Mucosa of descending colon (tissue), 3 donors: ENCODE data around the gene ASXL2. TPM values are rescaled to one million over a fixed set of nuclear protein-coding genes. Genes with fewer than 3 reads are reported as not detected.

Experiments used
- ATAC-seq: fragments of 200-7000 bp; cut with Tn5 transposase; one replicate; pipeline ENCODE4 v1.9.1; 2020; ENCODE audit warnings: mild to moderate bottlenecking, moderate library complexity
- DNase-seq, 3 donors: peaks; one replicate each; pipeline ENCODE4 v3.0.0-alpha.2; 2020
- H3K36me3 ChIP-seq: fragments of 200-600 bp; one replicate; pipeline ENCODE4 v1.8.0; 2021; ENCODE audit warnings: low read depth, mild to moderate bottlenecking
- H3K4me1 ChIP-seq: fragments of 200-600 bp; one replicate; pipeline ENCODE4 v1.8.0; 2021; ENCODE audit warnings: low read depth, mild to moderate bottlenecking
- H3K4me3 ChIP-seq: fragments of 200-600 bp; one replicate; pipeline ENCODE4 v1.8.0; 2021; ENCODE audit warnings: mild to moderate bottlenecking
- H3K9me3 ChIP-seq: fragments of 200-600 bp; one replicate; pipeline ENCODE4 v1.8.0; 2021; ENCODE audit warnings: mild to moderate bottlenecking
- CTCF ChIP-seq: fragments of 200-600 bp; IDR thresholded peaks from one replicate; pipeline ENCODE4 v1.8.0; 2022; ENCODE audit warnings: antibody characterized with exemption, mild to moderate bottlenecking
- intact Hi-C, 2 donors: fragments of 100-400 bp; cut with DNase I in 1 of 2; cut with micrococcal nuclease in 1 of 2; formaldehyde crosslinking; loops; one replicate each; pipeline versions ENCODE4 v1.11.0 to v1.11.1; 2022; cut with DNase I, micrococcal nuclease
- total RNA-seq, 3 donors: library from RNA; stranded (reverse); fragmentation: NEBNext Ultra II Directional in 2 of 3; extraction: Animal tissue kit (Norgen Biotek cat#: 25700) in 2 of 3; gene quantifications; one replicate each; pipeline versions ENCODE4 v1.2.1 to v1.2.4, GENCODE V29; 2021 to 2023
- donor health status: DM: no; HTN: no; CAD: no; lungs with moderate emphysema.
- donor health status: DM: no; HTN: no; CAD: no.
- donor health status: DM: no; HTN: yes; CAD: no.

The ASXL2 gene
- total RNA-seq, 3 donors from 2014 or later: 29.9 to 39.2 (median 33.4) TPM

GRCh38 chr2:25742501-25742900 is 135.8 kb downstream of the ASXL2 start:
- ATAC-seq (no peak), DNase-seq (no peak)
- Histone ChIP-seq H3K4me1 (no peaks in the 10 kb centered on the region), H3K4me3 (no peak overlapping the region), H3K9me3 (no peaks in the 10 kb centered on the region), H3K36me3 (no peaks in the 10 kb centered on the region)
- intact Hi-C loops: no loop called here
- no peak for TF ChIP-seq CTCF

- TF ChIP-seq CTCF: no peak
- ATAC-seq: no peak
- intact Hi-C loops: no loop called here
- no peak for DNase-seq
- H3K36me3 ChIP-seq: no peaks in the 10 kb centered on the region
- H3K4me3 ChIP-seq: no peak overlapping the region
- no peaks in the 10 kb centered on the region for H3K9me3 ChIP-seq
- H3K4me1 ChIP-seq: no peaks in the 10 kb centered on the region
Measured at GRCh38 chr2:25740810-25741381, 137.4 kb downstream of the ASXL2 start.

GRCh38 chr2:25738383-25739343 is 139.6 kb downstream of the ASXL2 start:
- no peak for DNase-seq
- H3K4me1 ChIP-seq: no peaks in the 10 kb centered on the region
- TF ChIP-seq CTCF: no peak
- ATAC-seq: no peak
- no peaks in the 10 kb centered on the region for H3K9me3 ChIP-seq
- intact Hi-C loops: no loop called here
- no peak overlapping the region for H3K4me3 ChIP-seq
- H3K36me3 ChIP-seq: no peaks in the 10 kb centered on the region

GRCh38 chr2:25736899-25737515 is 141.3 kb downstream of the ASXL2 start:
- TF ChIP-seq CTCF: no peak
- Histone ChIP-seq H3K4me3 (no peak overlapping the region), H3K4me1 (no peaks in the 10 kb centered on the region), H3K9me3 (no peaks in the 10 kb centered on the region), H3K36me3 (no peaks in the 10 kb centered on the region)
- intact Hi-C loops: no loop called here
- no peak for ATAC-seq
- no peak for DNase-seq

GRCh38 chr2:25735835-25736234 is 142.5 kb downstream of the ASXL2 start:
- Histone ChIP-seq H3K36me3 (no peaks in the 10 kb centered on the region), H3K4me3 (no peak overlapping the region), H3K4me1 (no peaks in the 10 kb centered on the region), H3K9me3 (no peaks in the 10 kb centered on the region)
- intact Hi-C loops: no loop called here
- ATAC-seq: no peak
- no peak for DNase-seq
- no peak for TF ChIP-seq CTCF
